Islet of Langerhans (tissue), 1 donor: ENCODE measurements around the gene PRKAG2.

Experiments
- FAIRE-seq: peaks from one replicate; lab custom pipeline; 2011; peaks lifted over from hg19 to GRCh38; lab: Jason Lieb, UNC

PRKAG2 gene

DNA sequence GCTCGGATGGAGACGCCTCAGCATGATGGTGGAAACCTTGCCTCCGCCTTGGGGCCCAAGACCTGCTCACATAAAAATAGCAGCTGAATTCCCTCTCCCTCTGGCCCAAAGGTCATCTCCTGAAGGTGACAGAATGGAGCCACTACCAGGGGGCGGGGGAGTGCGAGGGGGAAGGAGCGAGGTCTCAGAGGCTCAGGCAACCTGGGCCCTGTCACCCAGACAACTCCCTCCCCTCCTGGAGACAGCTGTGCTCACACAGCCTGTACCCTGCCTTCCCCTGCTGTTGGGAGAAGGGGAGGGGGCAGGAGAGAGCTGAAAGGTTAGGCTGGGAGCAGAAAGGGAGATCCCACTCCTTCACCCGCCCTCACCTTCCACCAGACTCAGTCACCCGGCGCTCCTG lies 184.2 kb downstream of the PRKAG2 start:
- no peak for FAIRE-seq

DNA sequence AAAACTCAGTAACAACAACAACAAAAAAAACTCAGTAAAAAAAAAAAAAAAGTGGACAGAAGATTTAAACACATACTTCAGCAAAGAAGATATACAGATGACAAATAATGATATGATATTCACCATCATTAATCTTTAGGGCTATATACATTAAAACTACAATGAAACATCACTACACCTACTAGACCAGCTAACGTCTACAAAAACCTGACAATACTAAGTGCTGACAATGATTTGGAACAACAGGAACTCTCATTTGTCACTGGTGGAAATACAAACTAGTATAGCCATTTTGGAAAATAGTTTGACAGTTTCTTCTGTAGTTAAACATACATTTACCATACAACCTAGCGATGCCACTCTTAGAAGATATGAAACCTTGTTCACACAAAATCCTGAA lies 185.5 kb downstream of the PRKAG2 start:
- peak; percentile 17 for FAIRE-seq

DNA sequence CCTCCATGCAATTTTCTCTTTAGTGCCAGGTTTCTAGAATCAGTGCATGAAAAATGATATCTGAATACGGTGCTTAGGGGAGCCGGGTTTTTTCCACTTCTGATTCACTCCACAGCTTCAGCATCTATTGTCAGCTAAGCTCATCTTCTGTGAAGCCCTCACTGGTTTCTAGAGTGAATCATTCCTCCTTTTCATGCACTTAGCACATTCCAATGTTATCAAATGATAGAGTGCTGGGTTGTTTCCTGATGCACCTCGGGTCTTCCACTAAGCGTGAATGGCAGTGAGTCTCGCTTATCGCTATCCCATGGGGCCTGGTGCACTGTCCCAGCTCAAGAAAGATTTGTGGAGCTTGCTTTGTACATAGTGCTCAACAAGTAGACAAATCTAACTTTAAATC lies 186.3 kb downstream of the PRKAG2 start:
- FAIRE-seq, result no peak

- peak; percentile 21 for FAIRE-seq
Observed at GRCh38 chr7:151689196-151689971, 187.5 kb downstream of the PRKAG2 start.

- no peak for FAIRE-seq
Observed at GRCh38 chr7:151688236-151688780, 188.6 kb downstream of the PRKAG2 start.

GRCh38 chr7:151687523-151688235 lies 189.2 kb downstream of the PRKAG2 start:
- FAIRE-seq, result no peak

DNA sequence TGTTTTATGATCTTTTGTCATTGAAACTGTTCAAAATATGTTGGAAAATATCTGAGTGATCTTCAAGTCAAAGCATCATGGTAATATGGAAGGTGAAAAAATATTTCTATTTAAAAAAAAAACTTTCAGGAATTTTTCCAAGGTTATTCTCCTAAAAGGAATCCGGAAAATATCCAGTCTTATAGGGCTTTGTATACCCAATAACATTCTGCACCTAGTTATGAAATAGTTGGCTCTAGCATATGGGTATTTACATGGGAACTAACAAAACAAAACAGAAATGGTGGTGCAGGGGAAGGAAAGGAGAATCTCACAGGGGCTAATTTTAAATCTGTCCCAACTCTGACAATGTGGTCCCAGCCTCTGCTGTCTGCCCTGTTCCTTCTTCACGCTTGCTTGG lies 190.1 kb downstream of the PRKAG2 start:
- no peak for FAIRE-seq

GRCh38 chr7:151686016-151686766 lies 190.7 kb downstream of the PRKAG2 start:
- FAIRE-seq, result no peak

GRCh38 chr7:151684408-151685175 lies 192.3 kb downstream of the PRKAG2 start:
- FAIRE-seq, result no peak

GRCh38 chr7:151683615-151684407 lies 193.1 kb downstream of the PRKAG2 start:
- no peak for FAIRE-seq

DNA sequence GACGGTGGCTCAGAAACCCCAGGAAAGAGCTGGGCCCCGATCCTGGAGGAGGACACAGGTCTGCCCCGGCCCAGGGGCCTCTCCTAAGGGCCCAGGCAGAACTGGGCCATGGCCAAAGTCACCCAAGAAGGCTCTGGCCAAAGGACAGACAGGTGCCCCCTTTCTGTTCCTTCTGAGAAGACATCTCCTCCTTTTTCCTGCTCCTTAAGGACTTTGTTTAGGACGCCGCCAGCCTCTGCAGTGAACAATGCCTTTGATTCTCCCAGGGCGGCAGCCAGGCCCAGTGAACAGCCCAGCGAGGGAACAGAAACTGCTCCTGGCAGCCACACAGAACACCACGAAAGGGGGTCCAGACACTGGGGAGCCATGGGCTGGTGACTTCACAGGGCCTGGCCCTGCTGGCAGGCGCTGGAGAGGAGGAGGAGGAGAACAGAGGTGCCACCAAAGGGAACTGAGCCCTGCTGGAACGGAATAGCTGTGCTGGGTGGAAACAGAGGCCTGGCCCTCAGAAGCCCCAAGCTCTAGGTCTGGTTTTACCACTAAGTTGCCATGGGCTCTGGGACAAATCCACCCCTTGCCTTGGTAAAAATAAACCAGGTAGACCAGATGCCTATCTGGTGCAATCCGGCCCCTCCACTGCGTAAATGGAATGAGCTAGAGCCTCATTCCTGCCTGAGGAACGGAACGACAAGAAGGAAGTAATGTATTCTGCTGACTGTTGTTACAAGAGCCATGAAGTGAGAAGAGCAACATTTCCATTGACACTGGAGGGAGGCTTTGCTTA lies 193.9 kb downstream of the PRKAG2 start:
- no peak for FAIRE-seq

GRCh38 chr7:151681726-151682125 lies 195.2 kb downstream of the PRKAG2 start:
- FAIRE-seq, result no peak

GRCh38 chr7:151680810-151681209 lies 196.1 kb downstream of the PRKAG2 start:
- FAIRE-seq, result no peak

- no peak for FAIRE-seq
Observed at GRCh38 chr7:151679881-151680612, 196.9 kb downstream of the PRKAG2 start.

- FAIRE-seq, result no peak
Observed at GRCh38 chr7:151679071-151679708, 197.7 kb downstream of the PRKAG2 start.

DNA sequence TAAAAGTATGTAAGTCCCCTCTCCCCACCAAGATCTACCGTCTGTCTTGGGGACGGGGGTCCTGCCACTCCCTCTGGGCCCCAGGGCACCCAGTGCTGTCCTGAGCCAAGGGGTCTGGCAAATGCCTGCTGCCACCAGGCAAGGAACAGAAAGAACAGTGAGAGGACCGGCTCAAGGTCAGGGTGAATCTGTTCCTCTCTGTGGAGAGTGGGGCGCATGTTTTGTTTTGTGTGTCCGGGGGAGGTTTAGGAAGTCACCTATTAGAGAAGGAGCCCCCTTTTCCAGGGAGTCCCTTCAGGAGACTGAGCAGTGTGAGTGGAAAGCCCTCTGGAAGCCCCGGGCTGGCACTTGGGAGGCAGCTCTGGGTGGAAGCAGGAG lies 198.7 kb downstream of the PRKAG2 start:
- no peak for FAIRE-seq

GRCh38 chr7:151677581-151678226 lies 199.2 kb downstream of the PRKAG2 start:
- peak; percentile 85 for FAIRE-seq

GRCh38 chr7:151676759-151677158 lies 200.2 kb downstream of the PRKAG2 start:
- FAIRE-seq, result no peak
